Upper lobe of left lung (tissue), 6 donors: ENCODE results near the gene ELOVL5. TPM values are rescaled to one million over a fixed set of nuclear protein-coding genes. Genes with fewer than 3 reads are reported as not detected.
"Not testable (repeated sequence)": the region's sequence is repeated elsewhere in the genome, so short reads cannot be mapped to it uniquely, and the experiment has no call there.

Experiments used
- ATAC-seq, 2 donors: fragments of 200-7000 bp; cut with Tn5 transposase; one replicate each; pipeline ENCODE4 v1.9.1; 2022; ENCODE audit warnings: mild to moderate bottlenecking in 2 of 2, moderate library complexity in 2 of 2; ENCODE audit not compliant: low FRiP score in 2 of 2
- DNase-seq, 2 donors: peaks; one replicate each; pipeline ENCODE4 v3.0.0-alpha.2; 2019 to 2020
- H3K27ac ChIP-seq, 4 donors: fragments of 200-600 bp; sonication (generic); one replicate each; pipeline ENCODE4 v1.5.1; 2016 to 2019
- H3K27me3 ChIP-seq, 4 donors: fragments of 200-600 bp; sonication (generic); one replicate each; pipeline ENCODE4 v1.5.1; 2017 to 2019
- H3K36me3 ChIP-seq, 4 donors: fragments of 200-600 bp; sonication (generic); one replicate each; pipeline ENCODE4 v1.5.1; 2016 to 2019
- H3K4me1 ChIP-seq, 4 donors: fragments of 200-600 bp; sonication (generic); one replicate each; pipeline ENCODE4 v1.5.1; 2018 to 2019
- H3K4me3 ChIP-seq, 4 donors: fragments of 200-600 bp; sonication (generic); one replicate each; pipeline ENCODE4 v1.5.1; 2017 to 2019; ENCODE audit warnings: mild to moderate bottlenecking in 2 of 4, moderate library complexity in 1 of 4
- H3K9me3 ChIP-seq, 4 donors: fragments of 200-600 bp; sonication (generic); one replicate each; pipeline ENCODE4 v1.5.1; 2018 to 2019
- EP300 ChIP-seq, 4 donors: sonication (generic); formaldehyde crosslinking; IDR thresholded peaks; one replicate each; pipeline ENCODE4 v1.5.1; 2017; ENCODE audit warnings: antibody characterized with exemption in 4 of 4, control low read depth in 2 of 4
- POLR2A ChIP-seq, 4 donors: fragments of 450-650 bp; IDR thresholded peaks; one replicate each; pipeline ENCODE4 v1.5.1; 2016 to 2017; ENCODE audit warnings: antibody characterized with exemption in 4 of 4, mild to moderate bottlenecking in 2 of 4
- POLR2AphosphoS5 ChIP-seq, 2 donors: sonication (generic); formaldehyde crosslinking; IDR thresholded peaks; one replicate each; pipeline ENCODE4 v1.5.1; 2017; ENCODE audit warnings: antibody characterized with exemption in 2 of 2
- WGBS, 2 donors: methylation state at CpG; one replicate each; pipeline ENCODE4 v1.1.5; 2017 to 2018; 5-methylcytosine and 5-hydroxymethylcytosine counted together
- total RNA-seq, 6 donors: library from RNA; depleted of rRNA in 4 of 6; stranded (reverse); fragments of >200 nt in 4 of 6; gene quantifications; one replicate each; pipeline versions ENCODE4 v1.1.0 to v1.2.1, GENCODE V29; 2016 to 2021
- TF ChIP-seq, protein P1 (sequence below), 6 experiments: fragments of 450-650 bp in 4 of 6; fragments of 200-600 bp in 2 of 6; sonication (generic) in 2 of 6; IDR thresholded peaks; one replicate each; pipeline ENCODE4 v1.5.1; 2016 to 2019; ENCODE audit warnings: antibody characterized with exemption in 6 of 6
- donor health status: DM: no; HTN: no; CAD: no; lungs with moderate emphysema.
- donor health status: DM: no; HTN: yes; CAD: no; lungs with severe emphysema.

The ELOVL5 gene
- total RNA-seq, 6 donors from 2014 or later: 67.1 to 132 (median 81.2) TPM

DNA sequence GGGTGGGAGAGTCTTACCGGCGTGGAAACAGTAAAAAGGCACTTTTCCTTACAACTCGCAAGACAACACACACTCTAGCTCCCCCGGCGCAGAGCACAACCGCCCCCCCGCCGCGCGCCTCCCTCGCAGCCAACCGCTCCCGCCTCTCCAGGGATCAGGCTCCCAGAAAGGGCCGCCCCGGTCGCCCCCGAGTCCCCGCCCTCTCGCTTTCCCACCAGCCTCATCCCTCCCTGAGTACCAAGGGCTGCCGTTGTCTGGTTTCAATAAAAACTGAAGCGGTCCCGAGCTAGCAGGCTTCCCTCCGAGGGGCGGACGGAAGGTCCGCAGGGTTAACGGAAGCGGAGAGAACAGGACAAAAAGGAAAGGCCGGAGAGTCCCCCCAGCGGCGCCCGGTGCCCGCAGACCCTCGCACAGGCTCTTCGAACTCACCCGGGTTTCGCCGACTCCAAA, 804 bp downstream of the ELOVL5 start:
- WGBS, 2 donors: 0 to 1% methylated on average over 21 to 37 of the region's 38 CpGs
- Histone ChIP-seq H3K9me3 (no peaks in the 10 kb centered on the region), H3K4me3 (peak overlapping the region; percentile 70 to 94 (median 78)), H3K27ac (peak overlapping the region; percentile 96 to 99 (median 98)), H3K27me3 (no peaks in the 10 kb centered on the region), H3K36me3 (no peaks in the 10 kb centered on the region), H3K4me1 (peaks cover 8 to 29% (median 15%) of the 10 kb centered on the region in 4 donors)
- TF ChIP-seq POLR2A (IDR thresholded peaks at IDR 0.05): no peak
- TF ChIP-seq, protein P1, sequence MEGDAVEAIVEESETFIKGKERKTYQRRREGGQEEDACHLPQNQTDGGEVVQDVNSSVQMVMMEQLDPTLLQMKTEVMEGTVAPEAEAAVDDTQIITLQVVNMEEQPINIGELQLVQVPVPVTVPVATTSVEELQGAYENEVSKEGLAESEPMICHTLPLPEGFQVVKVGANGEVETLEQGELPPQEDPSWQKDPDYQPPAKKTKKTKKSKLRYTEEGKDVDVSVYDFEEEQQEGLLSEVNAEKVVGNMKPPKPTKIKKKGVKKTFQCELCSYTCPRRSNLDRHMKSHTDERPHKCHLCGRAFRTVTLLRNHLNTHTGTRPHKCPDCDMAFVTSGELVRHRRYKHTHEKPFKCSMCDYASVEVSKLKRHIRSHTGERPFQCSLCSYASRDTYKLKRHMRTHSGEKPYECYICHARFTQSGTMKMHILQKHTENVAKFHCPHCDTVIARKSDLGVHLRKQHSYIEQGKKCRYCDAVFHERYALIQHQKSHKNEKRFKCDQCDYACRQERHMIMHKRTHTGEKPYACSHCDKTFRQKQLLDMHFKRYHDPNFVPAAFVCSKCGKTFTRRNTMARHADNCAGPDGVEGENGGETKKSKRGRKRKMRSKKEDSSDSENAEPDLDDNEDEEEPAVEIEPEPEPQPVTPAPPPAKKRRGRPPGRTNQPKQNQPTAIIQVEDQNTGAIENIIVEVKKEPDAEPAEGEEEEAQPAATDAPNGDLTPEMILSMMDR (IDR thresholded peaks at IDR 0.05): no peak
- TF ChIP-seq EP300 (IDR thresholded peaks at IDR 0.05): no peak
- TF ChIP-seq POLR2AphosphoS5 (IDR thresholded peaks at IDR 0.05): peak in 1 of 2 donors; percentile 30
- ATAC-seq: peak; percentile 81 to 84
- DNase-seq: peak; percentile 74 to 94

GRCh38 chr6:53347250-53347920, 1.4 kb downstream of the ELOVL5 start:
- H3K4me1 ChIP-seq: peaks cover 10 to 30% (median 15%) of the 10 kb centered on the region in 4 donors

DNA sequence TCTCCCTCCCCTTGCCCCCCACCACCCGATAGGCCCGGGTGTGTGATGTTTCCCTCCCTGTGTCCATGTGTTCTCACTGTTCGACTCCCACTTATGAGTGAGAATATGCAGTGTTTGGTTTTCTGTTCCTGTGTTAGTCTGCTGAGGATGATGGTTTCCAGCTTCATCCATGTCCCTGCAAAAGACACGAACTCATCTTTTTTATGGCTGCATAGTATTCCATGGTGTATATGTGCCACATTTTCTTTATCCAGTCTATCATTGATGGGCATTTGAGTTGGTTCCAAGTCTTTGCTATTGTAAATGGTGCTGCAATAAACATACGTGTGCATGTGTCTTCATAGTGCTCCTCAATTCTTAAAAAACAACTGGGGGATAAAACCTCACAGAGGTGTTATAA, 2.7 kb downstream of the ELOVL5 start:
- WGBS, 2 donors: 95 to 98% methylated on average over 5 of the region's 5 CpGs
- not testable (repeated sequence) for H3K4me3 ChIP-seq, H3K27ac ChIP-seq, H3K9me3 ChIP-seq, ATAC-seq, DNase-seq, H3K27me3 ChIP-seq, H3K36me3 ChIP-seq
- H3K4me1 ChIP-seq: peaks cover 15 to 41% (median 18%) of the 10 kb centered on the region in 4 donors

More at GRCh38 chr6:53347250-53347920, 1.4 kb downstream of the ELOVL5 start:
- no peaks in the 10 kb centered on the region for H3K9me3 ChIP-seq
- no peak for ATAC-seq
- WGBS, 2 donors: 1 to 2% methylated on average over 22 to 23 of the region's 23 CpGs
- no peak for DNase-seq
- H3K27me3 ChIP-seq: no peaks in the 10 kb centered on the region
- H3K27ac ChIP-seq: peak overlapping the region; percentile 96 to 99 (median 98)
- peak overlapping the region; percentile 70 to 94 (median 78) for H3K4me3 ChIP-seq
- no peak for TF ChIP-seq EP300 (IDR thresholded peaks at IDR 0.05)
- TF ChIP-seq, protein P1 (IDR thresholded peaks at IDR 0.05): no peak
- TF ChIP-seq POLR2A (IDR thresholded peaks at IDR 0.05): no peak
- no peak for TF ChIP-seq POLR2AphosphoS5 (IDR thresholded peaks at IDR 0.05)
- H3K36me3 ChIP-seq: no peaks in the 10 kb centered on the region

GRCh38 chr6:53344969-53345368, 3.8 kb downstream of the ELOVL5 start:
- ATAC-seq (no peak), DNase-seq (no peak)
- Histone ChIP-seq H3K27ac (no peak overlapping the region), H3K4me1 (peaks cover 15 to 45% (median 21%) of the 10 kb centered on the region in 4 donors), H3K9me3 (no peaks in the 10 kb centered on the region), H3K4me3 (no peak overlapping the region), H3K36me3 (no peaks in the 10 kb centered on the region), H3K27me3 (no peaks in the 10 kb centered on the region)
- WGBS, 2 donors: 21 to 29% methylated on average over 1 of the region's 1 CpG
- TF ChIP-seq EP300 (IDR thresholded peaks at IDR 0.05): no peak
- TF ChIP-seq POLR2A (IDR thresholded peaks at IDR 0.05): no peak
- no peak for TF ChIP-seq POLR2AphosphoS5 (IDR thresholded peaks at IDR 0.05)
- TF ChIP-seq, protein P1 (IDR thresholded peaks at IDR 0.05): no peak

DNA sequence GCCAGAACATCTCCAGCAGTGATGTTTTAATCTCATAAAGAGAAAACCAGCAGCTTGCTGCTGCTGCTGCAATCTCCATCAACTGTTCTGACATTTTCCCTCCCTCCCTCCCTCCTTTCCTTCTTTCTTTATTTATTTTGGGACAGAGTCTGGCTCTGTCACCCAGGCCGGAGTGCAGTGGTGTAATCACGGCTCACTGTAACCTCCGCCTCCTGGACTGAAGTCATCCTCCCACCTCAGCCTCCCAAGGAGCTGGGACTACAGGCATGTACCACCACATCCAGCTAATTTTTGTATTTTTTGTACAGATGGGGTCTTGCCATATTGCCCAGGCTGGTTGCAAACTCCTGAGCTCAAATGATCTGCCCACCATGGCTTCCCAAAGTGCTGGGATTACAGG, 5.7 kb downstream of the ELOVL5 start:
- DNase-seq (no peak), ATAC-seq (no peak)
- Histone ChIP-seq H3K4me3 (no peak overlapping the region), H3K36me3 (no peaks in the 10 kb centered on the region), H3K9me3 (no peaks in the 10 kb centered on the region), H3K27me3 (no peaks in the 10 kb centered on the region), H3K27ac (no peak overlapping the region), H3K4me1 (peaks cover 9 to 43% (median 24%) of the 10 kb centered on the region in 4 donors)
- no peak for TF ChIP-seq EP300 (IDR thresholded peaks at IDR 0.05)
- TF ChIP-seq, protein P1 (IDR thresholded peaks at IDR 0.05): no peak
- no peak for TF ChIP-seq POLR2A (IDR thresholded peaks at IDR 0.05)
- TF ChIP-seq POLR2AphosphoS5 (IDR thresholded peaks at IDR 0.05): no peak
- 70 to 80% methylated on average over 3 of the region's 3 CpGs for WGBS, 2 donors
